ENCODE results near the gene HAGH. TPM values are rescaled to one million over a fixed set of nuclear protein-coding genes. Genes with fewer than 3 reads are reported as not detected.
A peak's percentile ranks its signal among the peaks of the same experiment; 100 is the strongest.

HAGH gene
- total RNA-seq, 2 experiments from 2014 or later: 29.9 to 30.1 TPM

GRCh38 chr16:1787322-1788094 lies 39.1 kb downstream of the HAGH start:
- intact Hi-C loops (cut with micrococcal nuclease): no loop called here
- no peaks in the 10 kb centered on the region for H3K9me3 Mint-ChIP-seq
- H3K27me3 Mint-ChIP-seq (ENCODE audit: low read depth): no peaks in the 10 kb centered on the region
- no peak overlapping the region for H3K27ac Mint-ChIP-seq
- no peak for DNase-seq
- no peak overlapping the region for H3K4me3 Mint-ChIP-seq
- CTCF ChIA-PET: no interaction called here
- H3K4me1 Mint-ChIP-seq (ENCODE audit: low read depth): peaks cover 17% of the 10 kb centered on the region
- H3K36me3 Mint-ChIP-seq (ENCODE audit: low read depth): no peaks in the 10 kb centered on the region

GRCh38 chr16:1787056-1787321 lies 39.6 kb downstream of the HAGH start:
- intact Hi-C loops (cut with micrococcal nuclease): no loop called here

GRCh38 chr16:1786242-1787055 lies 40.2 kb downstream of the HAGH start:
- DNase-seq: no peak
- no peak overlapping the region for H3K4me3 Mint-ChIP-seq
- intact Hi-C loops (cut with micrococcal nuclease): no loop called here

More at GRCh38 chr16:1787056-1787321, 39.6 kb downstream of the HAGH start:
- Mint-ChIP-seq H3K36me3 (ENCODE audit: low read depth) (no peaks in the 10 kb centered on the region), H3K4me1 (ENCODE audit: low read depth) (peaks cover 17% of the 10 kb centered on the region), H3K4me3 (no peak overlapping the region), H3K9me3 (no peaks in the 10 kb centered on the region), H3K27me3 (ENCODE audit: low read depth) (no peaks in the 10 kb centered on the region), H3K27ac (no peak overlapping the region)
- no peak for DNase-seq
- CTCF ChIA-PET: no interaction called here

GRCh38 chr16:1785846-1786170 lies 40.8 kb downstream of the HAGH start:
- DNase-seq: no peak
- intact Hi-C loops (cut with micrococcal nuclease): no loop called here
- Mint-ChIP-seq H3K27ac (no peak overlapping the region), H3K4me3 (no peak overlapping the region), H3K27me3 (ENCODE audit: low read depth) (no peaks in the 10 kb centered on the region), H3K4me1 (ENCODE audit: low read depth) (peaks cover 26% of the 10 kb centered on the region), H3K36me3 (ENCODE audit: low read depth) (no peaks in the 10 kb centered on the region), H3K9me3 (no peaks in the 10 kb centered on the region)
- CTCF ChIA-PET: no interaction called here

More at GRCh38 chr16:1786242-1787055, 40.2 kb downstream of the HAGH start:
- Mint-ChIP-seq H3K27me3 (ENCODE audit: low read depth) (no peaks in the 10 kb centered on the region), H3K4me1 (ENCODE audit: low read depth) (peaks cover 22% of the 10 kb centered on the region), H3K36me3 (ENCODE audit: low read depth) (no peaks in the 10 kb centered on the region), H3K27ac (no peak overlapping the region), H3K9me3 (no peaks in the 10 kb centered on the region)
- CTCF ChIA-PET: no interaction called here

GRCh38 chr16:1784977-1785845 lies 41.4 kb downstream of the HAGH start:
- Mint-ChIP-seq H3K27ac (no peak overlapping the region), H3K4me1 (ENCODE audit: low read depth) (peaks cover 28% of the 10 kb centered on the region), H3K4me3 (peak overlapping the region; percentile 54), H3K27me3 (ENCODE audit: low read depth) (no peaks in the 10 kb centered on the region), H3K9me3 (no peaks in the 10 kb centered on the region), H3K36me3 (ENCODE audit: low read depth) (no peaks in the 10 kb centered on the region)
- intact Hi-C loops (cut with micrococcal nuclease): no loop called here
- CTCF ChIA-PET: interaction anchor here (1.4 kb wide), 1 partner anchor 80 kb away, joined by 3 read pairs; the partner anchor contains the start of gene MAPK8IP3
- DNase-seq: no peak

GRCh38 chr16:1782408-1783264 lies 44.0 kb downstream of the HAGH start, which contains the start of the genes NUBP2 and SPSB3:
TSS of gene NUBP2 (plus strand) at chr16:1782960. CDS start at chr16:1783021, 61 bp downstream.
TSS of gene SPSB3 (minus strand) at chr16:1782571. CDS start at chr16:1781483, 1,088 bp downstream.
- H3K36me3 Mint-ChIP-seq (ENCODE audit: low read depth): no peaks in the 10 kb centered on the region
- no peaks in the 10 kb centered on the region for H3K9me3 Mint-ChIP-seq
- H3K27ac Mint-ChIP-seq: peak within 1 kb of the TSS; percentile 73
- intact Hi-C loops (cut with micrococcal nuclease): loop anchor here (1.0 to 2.0 kb wide), 7 partner anchors 9 to 404 kb away; partner anchors contain the start of genes MAPK8IP3, MRPS34, MSRB1 and TBL3
- CTCF ChIA-PET: interaction anchor here (0.8 to 2.0 kb wide), 10 partner anchors 10 to 358 kb away, joined by 3 to 26 read pairs (median 5); partner anchors contain the start of genes EME2, MAPK8IP3 and MRPS34
- no peaks in the 10 kb centered on the region for H3K27me3 Mint-ChIP-seq (ENCODE audit: low read depth)
- H3K4me3 Mint-ChIP-seq: peak within 1 kb of the TSS; percentile 90
- DNase-seq: peak; percentile 100
- peaks cover 28% of the 10 kb centered on the region for H3K4me1 Mint-ChIP-seq (ENCODE audit: low read depth)

GRCh38 chr16:1781758-1782407 lies 44.7 kb downstream of the HAGH start:
- no peaks in the 10 kb centered on the region for H3K9me3 Mint-ChIP-seq
- CTCF ChIA-PET: interaction anchor here (0.9 to 2.0 kb wide), 7 partner anchors 9 to 147 kb away, joined by 3 to 26 read pairs (median 5); partner anchors contain the start of genes EME2, MAPK8IP3 and MRPS34
- peak overlapping the region; percentile 63 for H3K27ac Mint-ChIP-seq
- no peaks in the 10 kb centered on the region for H3K27me3 Mint-ChIP-seq (ENCODE audit: low read depth)
- H3K4me1 Mint-ChIP-seq (ENCODE audit: low read depth): peaks cover 28% of the 10 kb centered on the region
- H3K36me3 Mint-ChIP-seq (ENCODE audit: low read depth): no peaks in the 10 kb centered on the region
- peak overlapping the region; percentile 80 for H3K4me3 Mint-ChIP-seq
- DNase-seq: peak; percentile 32
- intact Hi-C loops (cut with micrococcal nuclease): loop anchor here (1.0 to 2.0 kb wide), 7 partner anchors 9 to 403 kb away; partner anchors contain the start of genes MAPK8IP3, MRPS34, MSRB1 and TBL3

GRCh38 chr16:1781254-1781653 lies 45.4 kb downstream of the HAGH start:
- intact Hi-C loops (cut with micrococcal nuclease): no loop called here
- no peaks in the 10 kb centered on the region for H3K27me3 Mint-ChIP-seq (ENCODE audit: low read depth)
- CTCF ChIA-PET: no interaction called here
- no peaks in the 10 kb centered on the region for H3K9me3 Mint-ChIP-seq
- no peak for DNase-seq
- H3K4me1 Mint-ChIP-seq (ENCODE audit: low read depth): peaks cover 28% of the 10 kb centered on the region
- peak overlapping the region; percentile 63 for H3K27ac Mint-ChIP-seq
- H3K36me3 Mint-ChIP-seq (ENCODE audit: low read depth): no peaks in the 10 kb centered on the region
- H3K4me3 Mint-ChIP-seq: peak overlapping the region; percentile 78

- H3K36me3 Mint-ChIP-seq (ENCODE audit: low read depth): no peaks in the 10 kb centered on the region
- no peaks in the 10 kb centered on the region for H3K9me3 Mint-ChIP-seq
- DNase-seq: no peak
- H3K27ac Mint-ChIP-seq: no peak overlapping the region
- no peak overlapping the region for H3K4me3 Mint-ChIP-seq
- CTCF ChIA-PET: no interaction called here
- no peaks in the 10 kb centered on the region for H3K27me3 Mint-ChIP-seq (ENCODE audit: low read depth)
- H3K4me1 Mint-ChIP-seq (ENCODE audit: low read depth): peaks cover 26% of the 10 kb centered on the region
- intact Hi-C loops (cut with micrococcal nuclease): no loop called here
These were observed 46.0 kb downstream of the HAGH start for GRCh38 chr16:1780677-1781072.

GRCh38 chr16:1779741-1780676 lies 46.6 kb downstream of the HAGH start:
- Mint-ChIP-seq H3K27ac (no peak overlapping the region), H3K9me3 (no peaks in the 10 kb centered on the region), H3K4me3 (no peak overlapping the region), H3K36me3 (ENCODE audit: low read depth) (no peaks in the 10 kb centered on the region), H3K27me3 (ENCODE audit: low read depth) (no peaks in the 10 kb centered on the region), H3K4me1 (ENCODE audit: low read depth) (peaks cover 21% of the 10 kb centered on the region)
- intact Hi-C loops (cut with micrococcal nuclease): no loop called here
- CTCF ChIA-PET: no interaction called here
- DNase-seq: no peak
